GM18505 (cell line): ENCODE data around the gene SLC25A28.
"Not testable (repeated sequence)": the region's sequence is repeated elsewhere in the genome, so short reads cannot be mapped to it uniquely, and the experiment has no call there.

Experiments used
- ATAC-seq: cut with Tn5 transposase; IDR thresholded peaks from one replicate; pipeline ENCODE4 v1.9.1; 2021; ENCODE audit not compliant: unreplicated experiment
- POLR2A ChIP-seq: IDR thresholded peaks from 4 replicates; pipeline ENCODE4 v1.6.1; 2011; ENCODE audit warnings: borderline replicate concordance; ENCODE audit not compliant: insufficient read depth, insufficient read length; ENCODE audit errors: extremely low read depth

The SLC25A28 gene

DNA sequence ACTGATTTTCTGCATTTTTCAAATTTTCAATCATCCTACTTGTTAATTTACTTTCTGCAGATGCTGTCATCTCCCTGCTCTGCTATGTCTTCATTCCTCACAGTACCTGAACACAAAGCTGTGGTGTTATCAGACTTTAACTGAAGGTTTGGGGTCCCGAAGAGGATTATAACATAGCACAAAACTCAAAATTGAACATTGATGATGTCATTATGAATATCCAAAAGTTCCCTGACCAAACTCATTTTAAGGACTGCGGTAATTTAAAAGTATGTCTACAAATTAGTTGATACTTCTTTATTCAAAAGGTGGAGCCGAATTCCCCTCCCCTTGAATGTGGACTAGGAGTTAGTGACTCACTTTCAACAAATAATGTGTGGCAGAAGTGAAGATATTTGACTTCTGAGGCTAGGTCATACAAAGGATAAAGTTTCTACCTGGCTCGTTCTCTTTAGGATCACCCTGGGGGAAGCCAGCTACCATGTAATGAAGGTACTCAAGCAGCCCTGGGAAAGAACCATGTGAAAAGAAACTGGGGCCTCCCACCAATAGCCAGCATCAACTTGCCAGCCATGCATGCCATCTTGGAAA lies 32.7 kb upstream of the SLC25A28 start:
- ATAC-seq, result no peak
- no peak for TF ChIP-seq POLR2A

GRCh38 chr10:99648717-99649116 lies 28.5 kb upstream of the SLC25A28 start:
- no peak for ATAC-seq
- TF ChIP-seq POLR2A, result no peak

DNA sequence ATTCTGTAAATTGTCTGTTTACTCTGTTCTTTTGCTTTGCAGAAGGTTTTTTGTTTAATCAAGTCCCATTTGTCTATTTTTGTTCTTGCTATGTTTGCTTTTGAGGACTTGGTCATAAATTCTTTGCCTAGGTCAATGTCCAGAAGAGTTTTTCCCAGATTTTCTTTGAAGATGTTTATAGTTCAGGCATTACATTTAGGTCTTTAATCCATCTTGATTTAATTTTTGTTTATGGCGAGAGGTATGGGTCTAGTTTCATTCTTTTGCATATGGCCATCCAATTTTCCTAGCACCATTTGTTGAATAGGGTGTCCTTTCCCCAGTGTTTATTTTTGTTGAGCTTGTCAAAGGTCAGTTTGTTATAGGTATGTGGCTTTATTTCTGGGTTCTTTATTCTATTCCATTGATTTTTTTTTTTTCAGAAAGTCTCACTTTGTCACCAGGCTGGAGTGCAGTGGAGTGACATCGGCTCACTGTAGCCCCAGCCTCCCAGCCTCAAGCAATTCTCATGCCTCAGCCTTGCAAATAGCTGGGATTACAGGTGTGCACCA lies 27.4 kb upstream of the SLC25A28 start:
- ATAC-seq, result no peak
- TF ChIP-seq POLR2A, result no peak

- no peak for ATAC-seq
- TF ChIP-seq POLR2A, result no peak
Measured at GRCh38 chr10:99633832-99634231, 13.6 kb upstream of the SLC25A28 start.

- no peak for ATAC-seq
Measured at GRCh38 chr10:99631496-99631895, 11.3 kb upstream of the SLC25A28 start.

GRCh38 chr10:99630991-99631390 lies 10.8 kb upstream of the SLC25A28 start:
- no peak for ATAC-seq
- TF ChIP-seq POLR2A, result no peak

More at GRCh38 chr10:99631496-99631895, 11.3 kb upstream of the SLC25A28 start:
- TF ChIP-seq POLR2A, result no peak

DNA sequence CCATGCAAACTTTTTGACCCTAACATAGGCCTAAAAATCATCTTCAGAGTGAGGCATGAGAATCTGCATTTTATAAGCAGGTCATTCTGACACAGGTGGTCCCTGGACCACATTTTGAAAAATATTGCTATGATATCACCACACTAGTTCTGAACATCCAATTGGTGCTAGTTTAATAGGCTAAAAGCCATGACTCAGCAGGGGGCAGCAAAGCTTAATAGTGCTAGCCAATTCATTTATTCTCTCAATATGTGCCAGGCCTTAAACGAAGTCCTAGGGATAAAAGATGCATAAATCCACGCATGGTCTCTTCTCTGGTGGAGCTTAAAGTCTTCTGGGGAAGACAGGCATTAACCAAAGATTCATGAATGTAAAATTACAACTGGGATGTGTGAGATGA lies 10.2 kb upstream of the SLC25A28 start:
- no peak for ATAC-seq

DNA sequence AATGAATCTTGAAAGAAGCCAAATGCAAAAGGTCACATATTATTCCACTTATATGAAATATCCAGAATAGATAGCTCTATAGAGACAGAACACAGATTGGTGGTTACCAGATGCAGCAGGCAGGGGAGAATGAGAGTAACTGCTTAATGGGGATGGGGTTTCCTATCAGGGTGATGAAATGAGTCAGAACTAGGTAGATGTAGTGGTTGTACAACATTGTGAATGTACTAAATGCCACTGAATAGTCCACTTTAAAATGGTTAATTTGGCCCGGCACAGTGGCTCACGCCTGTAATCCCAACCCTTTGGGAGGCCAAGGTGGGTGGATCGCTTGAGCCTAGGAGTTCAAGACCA lies 9.4 kb upstream of the SLC25A28 start:
- no peak for ATAC-seq
- TF ChIP-seq POLR2A, result no peak

More for the DNA sequence above, 10.2 kb upstream of the SLC25A28 start:
- TF ChIP-seq POLR2A, result no peak

GRCh38 chr10:99628923-99629624 lies 8.8 kb upstream of the SLC25A28 start:
- no peak for TF ChIP-seq POLR2A
- no peak for ATAC-seq

- ATAC-seq, result not testable (repeated sequence)
Measured at GRCh38 chr10:99625124-99625523, 4.9 kb upstream of the SLC25A28 start.

DNA sequence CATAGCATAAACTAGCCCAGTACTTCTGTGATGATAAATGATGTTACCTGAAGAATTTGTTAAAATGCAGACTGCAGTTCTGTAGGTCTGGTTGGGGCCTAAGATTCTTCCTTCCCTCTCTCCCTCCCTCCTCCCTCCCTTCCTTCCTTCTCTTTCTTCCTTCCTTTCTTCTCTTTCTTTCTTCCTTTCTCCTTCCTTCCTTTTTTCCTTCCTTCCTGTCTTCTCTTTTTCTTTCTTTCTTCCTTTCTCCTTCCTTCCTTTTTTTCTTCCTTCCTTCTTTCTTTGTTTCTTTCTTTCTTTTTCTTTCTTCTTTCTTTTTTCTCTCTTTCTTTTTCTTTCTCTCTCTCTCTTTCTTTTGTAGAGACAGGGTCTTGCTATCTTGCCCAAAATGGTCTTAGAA lies 3.7 kb upstream of the SLC25A28 start:
- no peak for TF ChIP-seq POLR2A

GRCh38 chr10:99621454-99622251 lies 1.4 kb upstream of the SLC25A28 start:
- peak; percentile 60 for TF ChIP-seq POLR2A

More for the DNA sequence above, 3.7 kb upstream of the SLC25A28 start:
- ATAC-seq, result no peak

DNA sequence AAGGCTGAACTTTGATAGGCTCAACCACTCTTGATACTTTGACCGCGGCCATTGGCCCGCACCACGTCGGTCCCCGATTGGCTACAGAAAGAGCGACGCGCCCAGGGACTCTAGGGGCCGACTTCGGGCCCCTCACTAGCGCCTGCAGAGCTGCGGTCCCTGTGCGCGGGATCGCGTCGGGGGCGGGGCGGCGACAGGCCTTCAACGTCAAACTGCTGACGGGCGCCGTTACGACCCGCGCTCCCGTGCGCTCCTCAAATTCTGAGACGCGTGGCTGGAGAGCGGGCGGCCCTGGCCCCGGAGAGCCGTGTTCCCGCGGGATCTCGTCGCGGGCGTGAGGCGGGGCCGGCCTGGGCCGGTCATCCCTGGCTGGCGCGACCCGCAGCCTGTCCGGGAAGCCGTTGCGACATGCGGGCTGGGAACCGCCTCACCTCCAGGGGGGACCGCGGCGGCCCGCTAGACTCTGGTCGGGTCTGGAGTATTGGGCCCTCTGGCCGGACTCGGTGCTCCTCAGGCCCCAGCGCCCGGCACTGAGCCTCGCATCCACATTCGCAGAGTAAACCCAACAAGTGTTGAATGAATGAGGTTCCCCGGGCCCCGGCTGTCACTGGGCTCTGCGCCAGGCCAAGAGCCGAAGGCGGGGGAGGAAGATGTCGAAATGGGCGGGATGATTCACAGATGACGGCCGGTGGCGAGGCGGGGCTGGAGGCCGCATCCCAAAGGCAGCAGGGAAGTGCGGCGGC lies 643 bp upstream of the SLC25A28 start:
- peak; percentile 83 for ATAC-seq
- TF ChIP-seq POLR2A, result peak; percentile 75

More at GRCh38 chr10:99621454-99622251, 1.4 kb upstream of the SLC25A28 start:
- ATAC-seq, result no peak

DNA sequence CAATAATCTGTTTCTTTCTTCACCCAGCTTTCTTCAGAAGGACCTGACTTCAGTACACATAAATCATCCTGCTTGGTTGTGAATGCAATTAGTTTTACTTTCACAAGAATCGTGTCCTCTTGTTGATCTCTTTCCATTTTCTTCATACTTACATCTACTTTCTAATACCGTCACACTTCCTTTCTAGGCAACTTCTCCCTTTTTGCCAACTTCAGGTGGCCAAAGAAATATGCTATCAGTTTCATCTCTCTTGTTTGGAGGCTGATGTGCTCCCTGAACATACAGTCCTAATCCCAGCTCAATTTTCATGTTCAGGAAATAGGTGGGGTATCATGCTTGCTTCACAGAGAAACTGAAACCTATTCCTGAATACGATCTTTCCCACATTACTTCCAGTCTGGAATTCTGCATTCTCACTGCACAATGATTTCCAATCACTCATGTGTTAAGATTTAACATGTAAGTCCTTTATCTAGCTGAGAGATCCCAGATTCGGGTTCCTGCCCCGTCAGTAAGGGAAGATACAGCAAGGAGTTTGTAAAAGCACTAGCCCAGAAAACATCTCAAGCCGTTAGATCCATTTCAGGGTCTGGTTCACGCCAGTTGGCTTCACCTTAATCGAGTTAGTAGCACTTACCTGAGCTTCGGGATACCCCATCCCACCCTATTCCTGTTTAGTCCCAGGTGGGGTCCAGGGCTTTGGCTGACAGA lies 994 bp downstream of the SLC25A28 start:
- no peak for ATAC-seq
- no peak for TF ChIP-seq POLR2A
